ENCODE results near the gene GAS7. TPM values are rescaled to one million over a fixed set of nuclear protein-coding genes. Genes with fewer than 3 reads are reported as not detected.

The GAS7 gene
- total and polyA plus RNA-seq, 2 of the 13 experiments (the other 11 are each of a cell fraction or from before 2014, with no cell fraction given), result 1.0 to 5.2 TPM

DNA sequence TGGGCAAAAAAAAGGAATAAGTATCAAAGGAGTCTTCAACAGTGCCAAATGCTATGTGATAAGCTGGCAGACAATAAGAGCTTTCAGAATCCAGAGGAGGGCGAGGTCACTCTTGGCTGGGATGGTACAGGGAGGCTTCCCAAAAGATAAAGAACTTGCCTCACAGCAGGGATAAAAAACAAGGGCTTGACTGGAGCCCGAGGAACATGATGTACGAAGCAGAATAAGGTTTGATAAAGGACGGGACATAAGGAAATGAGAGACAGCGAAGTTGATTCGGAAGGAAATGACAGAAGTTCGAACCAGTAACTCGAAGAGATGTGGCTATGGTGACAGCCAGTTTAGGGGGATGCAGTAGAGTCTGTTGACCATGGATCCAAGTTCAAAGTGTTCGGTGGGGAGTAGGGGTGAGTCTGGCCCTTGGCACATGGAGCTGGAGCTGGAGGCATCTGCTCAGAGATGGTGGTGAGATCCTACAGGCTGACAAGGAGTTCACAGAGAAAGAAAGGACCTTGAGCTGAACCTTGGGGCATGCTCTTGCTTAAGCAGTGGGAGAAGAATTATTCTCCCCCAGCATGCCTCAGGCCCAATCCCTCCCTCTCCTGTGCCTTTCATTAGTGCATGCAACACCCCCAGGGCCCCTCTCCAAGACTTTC is 155.7 kb downstream of the GAS7 start:
- ATAC-seq (no peak), DNase-seq (ENCODE audit: low spot score) (no peak), FAIRE-seq (no peak)
- no peaks in the 10 kb centered on the region for H3K36me3 ChIP-seq (replicated peaks in 1 of 2; ENCODE audit: control insufficient read depth in 1 of 2, insufficient read depth in 2 of 2, low read length in 2 of 2)
- 37% methylated on average over 9 of the region's 9 CpGs for WGBS (ENCODE audit: low lambda C conversion rate)
- H3K9ac ChIP-seq (ENCODE audit: insufficient read depth, low read depth, low read length), result no peak overlapping the region
- no peak overlapping the region for H3K4me2 ChIP-seq (ENCODE audit: low read depth, low read length)
- no TSS peak for BruUV-seq (replicated peaks)
- no peak overlapping the region for H3K27ac ChIP-seq (ENCODE audit: extremely low read length, insufficient read depth, low read length)
- H4K20me1 ChIP-seq (ENCODE audit: insufficient read depth, low read length), result no peaks in the 10 kb centered on the region
- H3K27me3 ChIP-seq (ENCODE audit: control insufficient read depth in 1 of 2, insufficient read depth in 2 of 2, low read length in 2 of 2), result peaks cover 0 to 3% of the 10 kb centered on the region in 2 experiments; a peak in 1 of 5 replicates
- no peaks in the 10 kb centered on the region for H3K9me3 ChIP-seq (ENCODE audit: low read length)
- POLR2A ChIA-PET, result no interaction called here
- CTCF ChIA-PET (ENCODE audit: low intra/inter-chr PET ratio, low total read pairs), result no interaction called here
- in situ Hi-C loops (cut with HindIII; ENCODE audit: extremely low pct_ligation_motif_present, low pct_unique_long_range_greater_than_20kb), result no loop called here
- intact Hi-C loops (cut with micrococcal nuclease; ENCODE audit: unreplicated experiment), result no loop called here
- H3K79me2 ChIP-seq (ENCODE audit: insufficient read depth, low read length), result no peaks in the 10 kb centered on the region
- peaks cover 13% of the 10 kb centered on the region for H3K4me1 ChIP-seq (ENCODE audit: insufficient read depth, low read length)
- H3K4me3 ChIP-seq (replicated peaks in 1 of 3; ENCODE audit: insufficient read depth in 1 of 3, low read depth in 2 of 3, low read length in 3 of 3), result no peak overlapping the region
- H2AFZ ChIP-seq (ENCODE audit: low read length), result no peak overlapping the region
- no peak for TF ChIP-seq ZNF766 (CRISPR knock-in tag; IDR thresholded peaks at IDR 0.05; ENCODE audit: borderline replicate concordance)
- TF ChIP-seq GATAD2A (CRISPR knock-in tag; IDR thresholded peaks at IDR 0.05), result no peak
- TF ChIP-seq NR3C1 (CRISPR knock-in tag; IDR thresholded peaks at IDR 0.05), result no peak
- TF ChIP-seq, protein P1, sequence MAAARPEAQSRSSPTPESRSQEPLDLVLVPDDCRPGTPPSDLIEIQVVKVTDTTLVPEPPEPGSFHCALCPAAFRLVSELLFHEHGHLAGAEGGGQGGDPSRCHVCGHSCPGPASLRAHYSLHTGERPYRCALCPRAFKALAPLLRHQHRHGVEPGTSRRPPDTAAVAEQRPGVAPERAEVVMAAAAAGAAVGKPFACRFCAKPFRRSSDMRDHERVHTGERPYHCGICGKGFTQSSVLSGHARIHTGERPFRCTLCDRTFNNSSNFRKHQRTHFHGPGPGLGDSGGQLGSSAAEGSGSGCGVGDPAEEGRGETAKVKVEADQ (CRISPR knock-in tag; IDR thresholded peaks at IDR 0.05; ENCODE audit: borderline replicate concordance), result no peak
- TF ChIP-seq MEIS1 (CRISPR knock-in tag; IDR thresholded peaks at IDR 0.05; ENCODE audit: borderline replicate concordance), result no peak
- no peak for TF ChIP-seq GLMP (CRISPR knock-in tag; IDR thresholded peaks at IDR 0.05; ENCODE audit: borderline replicate concordance)
- no peak for TF ChIP-seq TBX3 (IDR thresholded peaks at IDR 0.05; ENCODE audit: borderline replicate concordance)
